C4-2B (cell line): ENCODE results near the gene DYNLT4.

Experiments used
- H3K27ac ChIP-seq: fragments of 450-650 bp; 2 replicates; pipeline ENCODE4 v1.5.1; 2017
- CTCF ChIP-seq: fragments of 450-650 bp; conservative IDR thresholded peaks from 2 replicates; pipeline ENCODE4 v1.5.1; 2017; ENCODE audit warnings: mild to moderate bottlenecking
- ZFX ChIP-seq: fragments of 450-650 bp; IDR thresholded peaks from 2 replicates; pipeline ENCODE4 v1.6.1; 2017

DYNLT4 gene

GRCh38 chr1:44798481-44799365 is 8.4 kb downstream of the DYNLT4 start:
- peak overlapping the region; percentile 65 for H3K27ac ChIP-seq
- TF ChIP-seq ZFX (no peak), CTCF (no peak)

DNA sequence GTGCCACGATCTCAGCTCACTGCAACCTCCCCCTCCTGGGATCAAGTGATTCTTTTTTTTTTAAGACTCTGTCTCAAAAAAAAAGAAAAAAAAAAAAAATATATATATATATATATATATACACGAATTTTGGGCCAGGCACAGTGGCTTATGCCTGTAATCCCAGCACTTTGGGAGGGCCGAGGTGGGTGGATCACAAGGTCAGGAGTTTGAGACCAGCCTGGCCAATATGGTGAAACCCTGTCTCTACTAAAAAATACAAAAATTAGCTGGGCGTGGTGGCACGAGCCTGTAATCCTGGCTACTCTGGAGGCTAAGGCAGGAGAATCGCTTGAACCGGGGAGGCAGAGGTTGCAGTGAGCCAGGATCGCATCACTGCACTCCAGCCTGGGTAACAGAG is 9.3 kb downstream of the DYNLT4 start:
- H3K27ac ChIP-seq, result peak overlapping the region; percentile 65; the same call in 1 of the 2 replicates

DNA sequence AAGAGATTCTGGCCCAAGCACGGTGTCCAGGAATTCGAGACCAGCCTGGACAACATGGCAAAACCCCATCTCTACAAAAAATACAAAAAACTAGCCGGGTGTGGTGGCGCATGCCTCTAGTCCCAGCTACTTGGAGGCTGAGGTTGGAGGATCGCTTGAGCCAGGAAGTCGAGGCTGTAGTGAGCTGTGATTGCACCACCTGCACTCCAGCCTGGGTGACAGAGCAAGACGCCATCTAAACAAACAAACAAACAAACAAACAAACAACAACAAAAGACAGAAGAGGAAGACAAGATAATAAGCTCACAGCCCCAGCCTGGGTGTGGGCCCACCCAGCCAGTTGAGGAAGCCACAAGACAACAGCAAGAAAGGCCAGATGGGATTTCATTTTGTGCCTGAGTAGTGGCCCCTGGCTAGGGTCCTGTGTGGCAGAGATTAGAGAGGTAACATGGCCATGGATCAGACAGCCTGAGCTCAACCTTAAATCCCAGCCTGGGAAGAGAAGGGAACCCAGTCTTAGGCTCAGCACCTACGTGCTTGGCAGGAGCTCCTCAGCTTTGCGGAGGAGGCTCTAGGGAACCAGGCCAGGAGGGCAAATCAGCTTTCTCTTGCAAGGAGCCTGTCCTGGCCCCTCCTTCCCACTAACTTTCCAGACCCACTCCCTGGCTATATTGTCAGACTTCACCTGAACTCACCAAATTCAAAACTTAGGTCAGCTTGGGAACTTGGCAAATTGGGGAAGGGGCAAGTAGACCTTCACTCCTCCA is 14.2 kb downstream of the DYNLT4 start:
- no peak for TF ChIP-seq ZFX
- no peak for TF ChIP-seq CTCF
- no peak overlapping the region for H3K27ac ChIP-seq

GRCh38 chr1:44790968-44791801 is 16.0 kb downstream of the DYNLT4 start:
- TF ChIP-seq CTCF (no peak), ZFX (no peak)

GRCh38 chr1:44788120-44788860 is 18.9 kb downstream of the DYNLT4 start, which contains the start of gene BEST4:
Gene BEST4 (minus strand): TSS chr1:44788170. CDS start chr1:44787705, 465 bp downstream.
- no peak within 1 kb of the TSS for H3K27ac ChIP-seq
- TF ChIP-seq ZFX (no peak), CTCF (no peak)

More at GRCh38 chr1:44790968-44791801, 16.0 kb downstream of the DYNLT4 start:
- H3K27ac ChIP-seq, result no peak overlapping the region

DNA sequence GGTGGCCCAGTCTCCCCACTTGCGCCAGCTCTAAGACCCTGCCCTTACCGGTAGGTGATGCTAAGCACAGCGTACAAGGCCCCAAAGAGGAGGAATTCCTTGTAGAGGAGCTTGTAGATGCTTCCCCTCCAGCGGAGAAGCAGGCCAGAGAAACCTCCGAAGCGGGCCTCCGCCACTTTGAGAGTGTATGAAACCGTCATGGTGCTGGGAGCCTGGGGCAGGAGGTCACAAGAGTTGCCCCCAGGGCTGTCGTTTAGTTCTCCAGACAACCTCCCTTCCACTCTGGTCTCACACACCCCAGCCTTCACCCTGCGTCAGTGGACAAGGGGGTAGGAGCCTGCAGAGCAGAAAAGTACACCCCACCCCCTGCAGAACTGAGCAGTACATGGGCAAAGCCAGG is 19.6 kb downstream of the DYNLT4 start:
- no peak overlapping the region for H3K27ac ChIP-seq
- TF ChIP-seq CTCF, result no peak
- TF ChIP-seq ZFX, result no peak

- no peak overlapping the region for H3K27ac ChIP-seq
Observed at GRCh38 chr1:44786841-44787426, 20.2 kb downstream of the DYNLT4 start.

More at GRCh38 chr1:44786841-44787426, 20.2 kb downstream of the DYNLT4 start:
- TF ChIP-seq ZFX (no peak), CTCF (no peak)
